ENCODE results near the gene SEC14L6. TPM values are rescaled to one million over a fixed set of nuclear protein-coding genes. Genes with fewer than 3 reads are reported as not detected.

The SEC14L6 gene
- polyA plus RNA-seq, 1 donor (not counting 4 experiments of a cell fraction or from before 2014, with no cell fraction given), result not detected

GRCh38 chr22:30575859-30576258 is 29.3 kb upstream of the SEC14L6 start:
- no peaks in the 10 kb centered on the region for H3K9me1 ChIP-seq (ENCODE audit: control insufficient read depth, extremely low read depth, insufficient read depth, low read length)
- dilution Hi-C loops (cut with MboI; ENCODE audit: extremely low pct_ligation_motif_present, low sequenced_read_pairs), result no loop called here
- H3K36me3 ChIP-seq (ENCODE audit: control insufficient read depth in 2 of 2, extremely low read depth in 1 of 2, insufficient read depth in 2 of 2, low read length in 2 of 2), result peaks cover 34 to 36% of the 10 kb centered on the region in 2 experiments
- H4K20me1 ChIP-seq (ENCODE audit: control insufficient read depth, extremely low read depth, insufficient read depth, low read length), result peaks cover 2% of the 10 kb centered on the region
- H3K4me1 ChIP-seq (ENCODE audit: control insufficient read depth, extremely low read depth, insufficient read depth, low read length), result peaks cover 2% of the 10 kb centered on the region
- no peak overlapping the region for H3K9ac ChIP-seq (ENCODE audit: control insufficient read depth, extremely low read depth, insufficient read depth, low read length)
- FAIRE-seq, result no peak
- no peak overlapping the region for H3K27ac ChIP-seq (ENCODE audit: control insufficient read depth, insufficient read depth, low read length)
- TF ChIP-seq EZH2 (IDR thresholded peaks at IDR 0.05; ENCODE audit: low read length), result no peak
- TF ChIP-seq CTCF (optimal IDR thresholded peaks at IDR 0.05 in 1 of 3, IDR thresholded peaks at IDR 0.05 in 1 of 3, conservative IDR thresholded peaks at IDR 0.05 in 1 of 3; ENCODE audit: extremely low read depth in 1 of 3, insufficient read depth in 2 of 3, low read length in 3 of 3), result no peak
- DNase-seq (ENCODE audit: low read depth, low spot score), result no peak
- no peaks in the 10 kb centered on the region for H3K9me3 ChIP-seq (ENCODE audit: control insufficient read depth, low read depth, low read length)
- H3K79me2 ChIP-seq (ENCODE audit: control insufficient read depth, insufficient read depth, low read length), result no peaks in the 10 kb centered on the region
- no peak overlapping the region for H3K4me2 ChIP-seq (ENCODE audit: control insufficient read depth, extremely low read depth, insufficient read depth, low read depth, low read length)
- peaks cover 4% of the 10 kb centered on the region for H3K27me3 ChIP-seq (ENCODE audit: control insufficient read depth, extremely low read depth, insufficient read depth, low read length)
- H3K4me3 ChIP-seq (ENCODE audit: control insufficient read depth in 2 of 3, extremely low read depth in 1 of 3, insufficient read depth in 2 of 3, low read depth in 1 of 3, low read length in 3 of 3), result no peak overlapping the region
- H2AFZ ChIP-seq (ENCODE audit: control insufficient read depth, low read length), result no peak overlapping the region

DNA sequence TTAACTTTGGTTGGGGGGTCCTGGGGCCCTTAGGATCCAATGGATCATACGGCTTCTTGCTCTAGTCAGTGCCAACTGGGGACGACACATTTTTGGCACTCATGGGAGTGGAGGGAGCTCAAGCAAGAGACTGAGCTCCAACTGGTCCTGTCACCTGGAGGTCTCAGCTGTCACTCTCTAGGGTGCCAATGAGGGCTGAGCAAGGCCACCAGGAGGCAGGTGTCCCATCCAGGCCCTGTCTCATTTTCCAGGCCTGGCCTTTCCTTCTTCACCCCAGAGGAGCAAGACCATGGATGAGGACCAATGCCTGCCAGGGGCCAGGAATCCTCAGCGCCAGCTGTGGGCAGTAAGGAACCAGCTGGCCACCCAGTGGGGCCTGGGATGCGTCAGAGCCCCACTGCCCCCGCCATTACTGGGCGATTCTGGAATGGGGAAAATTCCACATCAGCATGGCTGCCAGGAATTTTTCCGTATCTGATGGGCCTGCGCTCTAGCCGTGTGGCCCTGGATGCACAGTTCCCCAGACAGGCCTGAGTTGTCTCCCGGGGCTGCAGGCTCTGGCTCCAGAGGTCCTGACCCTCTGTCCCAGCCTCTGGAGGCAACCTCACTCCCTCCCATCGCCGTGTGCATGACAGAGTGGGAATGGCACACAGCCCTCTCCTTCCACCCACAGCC is 28.6 kb upstream of the SEC14L6 start:
- no peaks in the 10 kb centered on the region for H3K9me1 ChIP-seq (ENCODE audit: control insufficient read depth, extremely low read depth, insufficient read depth, low read length)
- H3K9ac ChIP-seq (ENCODE audit: control insufficient read depth, extremely low read depth, insufficient read depth, low read length), result no peak overlapping the region
- peaks cover 2% of the 10 kb centered on the region for H3K4me1 ChIP-seq (ENCODE audit: control insufficient read depth, extremely low read depth, insufficient read depth, low read length)
- FAIRE-seq, result no peak
- no peak overlapping the region for H3K27ac ChIP-seq (ENCODE audit: control insufficient read depth, insufficient read depth, low read length)
- TF ChIP-seq CTCF (optimal IDR thresholded peaks at IDR 0.05 in 1 of 3, IDR thresholded peaks at IDR 0.05 in 1 of 3, conservative IDR thresholded peaks at IDR 0.05 in 1 of 3; ENCODE audit: extremely low read depth in 1 of 3, insufficient read depth in 2 of 3, low read length in 3 of 3) (no peak), EZH2 (IDR thresholded peaks at IDR 0.05; ENCODE audit: low read length) (no peak)
- no peaks in the 10 kb centered on the region for H3K9me3 ChIP-seq (ENCODE audit: control insufficient read depth, low read depth, low read length)
- H4K20me1 ChIP-seq (ENCODE audit: control insufficient read depth, extremely low read depth, insufficient read depth, low read length), result peaks cover 2% of the 10 kb centered on the region
- H3K79me2 ChIP-seq (ENCODE audit: control insufficient read depth, insufficient read depth, low read length), result no peaks in the 10 kb centered on the region
- no peak overlapping the region for H2AFZ ChIP-seq (ENCODE audit: control insufficient read depth, low read length)
- DNase-seq (ENCODE audit: low read depth, low spot score), result no peak
- H3K36me3 ChIP-seq (ENCODE audit: control insufficient read depth in 2 of 2, extremely low read depth in 1 of 2, insufficient read depth in 2 of 2, low read length in 2 of 2), result peaks cover 31 to 34% of the 10 kb centered on the region in 2 experiments
- H3K27me3 ChIP-seq (ENCODE audit: control insufficient read depth, extremely low read depth, insufficient read depth, low read length), result peaks cover 4% of the 10 kb centered on the region
- H3K4me2 ChIP-seq (ENCODE audit: control insufficient read depth, extremely low read depth, insufficient read depth, low read depth, low read length), result no peak overlapping the region
- no peak overlapping the region for H3K4me3 ChIP-seq (ENCODE audit: control insufficient read depth in 2 of 3, extremely low read depth in 1 of 3, insufficient read depth in 2 of 3, low read depth in 1 of 3, low read length in 3 of 3)
- dilution Hi-C loops (cut with MboI; ENCODE audit: extremely low pct_ligation_motif_present, low sequenced_read_pairs), result no loop called here
